Measurements from ENCODE around the gene DRD1. TPM values are rescaled to one million over a fixed set of nuclear protein-coding genes. Genes with fewer than 3 reads are reported as not detected.

DRD1 gene
- total RNA-seq, 4 donors from 2014 or later, result 0.82 TPM; not detected in 3

- no peaks in the 10 kb centered on the region for H3K27me3 ChIP-seq
- intact Hi-C loops (cut with DNase I; ENCODE audit: low total_unique reads), result no loop called here
- H3K4me3 ChIP-seq, result no peak overlapping the region
- H3K36me3 ChIP-seq, result no peaks in the 10 kb centered on the region
- DNase-seq, result no peak
- TF ChIP-seq CTCF (IDR thresholded peaks at IDR 0.05), result no peak
- TF ChIP-seq POLR2A (IDR thresholded peaks at IDR 0.05), result no peak
- H3K9me3 ChIP-seq, result no peaks in the 10 kb centered on the region
- H3K4me1 ChIP-seq, result no peaks in the 10 kb centered on the region
- no peak overlapping the region for H3K27ac ChIP-seq
Observed at GRCh38 chr5:175475248-175475647, 31.3 kb upstream of the DRD1 start.

- intact Hi-C loops (cut with DNase I; ENCODE audit: low total_unique reads), result no loop called here
- TF ChIP-seq POLR2A (IDR thresholded peaks at IDR 0.05) (no peak), CTCF (IDR thresholded peaks at IDR 0.05) (no peak)
- Histone ChIP-seq H3K4me3 (no peak overlapping the region), H3K4me1 (no peaks in the 10 kb centered on the region), H3K27ac (no peak overlapping the region), H3K36me3 (no peaks in the 10 kb centered on the region), H3K27me3 (no peaks in the 10 kb centered on the region), H3K9me3 (no peaks in the 10 kb centered on the region)
- no peak for DNase-seq
Observed at GRCh38 chr5:175472378-175472777, 28.4 kb upstream of the DRD1 start.

GRCh38 chr5:175471628-175472027 is 27.6 kb upstream of the DRD1 start:
- intact Hi-C loops (cut with DNase I; ENCODE audit: low total_unique reads), result no loop called here
- no peaks in the 10 kb centered on the region for H3K36me3 ChIP-seq
- H3K9me3 ChIP-seq, result no peaks in the 10 kb centered on the region
- H3K4me1 ChIP-seq, result no peaks in the 10 kb centered on the region
- no peak for DNase-seq
- H3K27me3 ChIP-seq, result no peaks in the 10 kb centered on the region
- no peak overlapping the region for H3K27ac ChIP-seq
- no peak overlapping the region for H3K4me3 ChIP-seq
- TF ChIP-seq POLR2A (IDR thresholded peaks at IDR 0.05), result no peak
- TF ChIP-seq CTCF (IDR thresholded peaks at IDR 0.05), result no peak

GRCh38 chr5:175471196-175471595 is 27.2 kb upstream of the DRD1 start:
- Histone ChIP-seq H3K27me3 (no peaks in the 10 kb centered on the region), H3K9me3 (no peaks in the 10 kb centered on the region), H3K4me1 (no peaks in the 10 kb centered on the region), H3K27ac (no peak overlapping the region), H3K4me3 (no peak overlapping the region), H3K36me3 (no peaks in the 10 kb centered on the region)
- intact Hi-C loops (cut with DNase I; ENCODE audit: low total_unique reads), result no loop called here
- no peak for TF ChIP-seq CTCF (IDR thresholded peaks at IDR 0.05)
- no peak for TF ChIP-seq POLR2A (IDR thresholded peaks at IDR 0.05)
- no peak for DNase-seq

- DNase-seq, result no peak
- no peaks in the 10 kb centered on the region for H3K9me3 ChIP-seq
- no peak overlapping the region for H3K4me3 ChIP-seq
- no peak overlapping the region for H3K27ac ChIP-seq
- H3K4me1 ChIP-seq, result no peaks in the 10 kb centered on the region
- H3K27me3 ChIP-seq, result no peaks in the 10 kb centered on the region
- H3K36me3 ChIP-seq, result no peaks in the 10 kb centered on the region
- intact Hi-C loops (cut with DNase I; ENCODE audit: low total_unique reads), result no loop called here
- no peak for TF ChIP-seq CTCF (IDR thresholded peaks at IDR 0.05)
- TF ChIP-seq POLR2A (IDR thresholded peaks at IDR 0.05), result no peak
Observed at GRCh38 chr5:175470781-175471180, 26.8 kb upstream of the DRD1 start.

Measured in uterus (tissue), 4 donors.